HG03460 (cell line): Measurements from ENCODE around the gene KIF24.
A peak's percentile ranks its signal among the peaks of the same experiment; 100 is the strongest.
"Not testable (repeated sequence)": the region's sequence is repeated elsewhere in the genome, so short reads cannot be mapped to it uniquely, and the experiment has no call there.

Source experiments
- ATAC-seq: cut with Tn5 transposase; IDR thresholded peaks from one replicate; pipeline ENCODE4 v1.9.1; 2021; ENCODE audit not compliant: unreplicated experiment

The KIF24 gene, protein sequence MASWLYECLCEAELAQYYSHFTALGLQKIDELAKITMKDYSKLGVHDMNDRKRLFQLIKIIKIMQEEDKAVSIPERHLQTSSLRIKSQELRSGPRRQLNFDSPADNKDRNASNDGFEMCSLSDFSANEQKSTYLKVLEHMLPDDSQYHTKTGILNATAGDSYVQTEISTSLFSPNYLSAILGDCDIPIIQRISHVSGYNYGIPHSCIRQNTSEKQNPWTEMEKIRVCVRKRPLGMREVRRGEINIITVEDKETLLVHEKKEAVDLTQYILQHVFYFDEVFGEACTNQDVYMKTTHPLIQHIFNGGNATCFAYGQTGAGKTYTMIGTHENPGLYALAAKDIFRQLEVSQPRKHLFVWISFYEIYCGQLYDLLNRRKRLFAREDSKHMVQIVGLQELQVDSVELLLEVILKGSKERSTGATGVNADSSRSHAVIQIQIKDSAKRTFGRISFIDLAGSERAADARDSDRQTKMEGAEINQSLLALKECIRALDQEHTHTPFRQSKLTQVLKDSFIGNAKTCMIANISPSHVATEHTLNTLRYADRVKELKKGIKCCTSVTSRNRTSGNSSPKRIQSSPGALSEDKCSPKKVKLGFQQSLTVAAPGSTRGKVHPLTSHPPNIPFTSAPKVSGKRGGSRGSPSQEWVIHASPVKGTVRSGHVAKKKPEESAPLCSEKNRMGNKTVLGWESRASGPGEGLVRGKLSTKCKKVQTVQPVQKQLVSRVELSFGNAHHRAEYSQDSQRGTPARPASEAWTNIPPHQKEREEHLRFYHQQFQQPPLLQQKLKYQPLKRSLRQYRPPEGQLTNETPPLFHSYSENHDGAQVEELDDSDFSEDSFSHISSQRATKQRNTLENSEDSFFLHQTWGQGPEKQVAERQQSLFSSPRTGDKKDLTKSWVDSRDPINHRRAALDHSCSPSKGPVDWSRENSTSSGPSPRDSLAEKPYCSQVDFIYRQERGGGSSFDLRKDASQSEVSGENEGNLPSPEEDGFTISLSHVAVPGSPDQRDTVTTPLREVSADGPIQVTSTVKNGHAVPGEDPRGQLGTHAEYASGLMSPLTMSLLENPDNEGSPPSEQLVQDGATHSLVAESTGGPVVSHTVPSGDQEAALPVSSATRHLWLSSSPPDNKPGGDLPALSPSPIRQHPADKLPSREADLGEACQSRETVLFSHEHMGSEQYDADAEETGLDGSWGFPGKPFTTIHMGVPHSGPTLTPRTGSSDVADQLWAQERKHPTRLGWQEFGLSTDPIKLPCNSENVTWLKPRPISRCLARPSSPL (N-terminal part only)

GRCh38 chr9:34328987-34329832, at the start of gene KIF24, which contains the start of gene NUDT2:
Gene KIF24, minus strand, starts transcription at chr9:34329268. Its CDS starts 17,922 bp downstream, at chr9:34311346.
Gene NUDT2, plus strand, starts transcription at chr9:34329569. Its CDS starts 9,471 bp downstream, at chr9:34339040.
- peak; percentile 97 for ATAC-seq

GRCh38 chr9:34378376-34379060, 49.5 kb upstream of the KIF24 start:
- ATAC-seq: no peak

- no peak for ATAC-seq
Measured at GRCh38 chr9:34377404-34377746, 48.3 kb upstream of the KIF24 start.

GRCh38 chr9:34376596-34377403, 47.7 kb upstream of the KIF24 start, which contains the start of gene MYORG:
Gene MYORG, minus strand, starts transcription at chr9:34376898. Its CDS starts 3,955 bp downstream, at chr9:34372943.
- ATAC-seq: peak; percentile 76

- ATAC-seq: peak; percentile 24
Measured at GRCh38 chr9:34375901-34376595, 47.0 kb upstream of the KIF24 start.

GRCh38 chr9:34374905-34375552, 46.0 kb upstream of the KIF24 start:
- ATAC-seq: no peak

DNA sequence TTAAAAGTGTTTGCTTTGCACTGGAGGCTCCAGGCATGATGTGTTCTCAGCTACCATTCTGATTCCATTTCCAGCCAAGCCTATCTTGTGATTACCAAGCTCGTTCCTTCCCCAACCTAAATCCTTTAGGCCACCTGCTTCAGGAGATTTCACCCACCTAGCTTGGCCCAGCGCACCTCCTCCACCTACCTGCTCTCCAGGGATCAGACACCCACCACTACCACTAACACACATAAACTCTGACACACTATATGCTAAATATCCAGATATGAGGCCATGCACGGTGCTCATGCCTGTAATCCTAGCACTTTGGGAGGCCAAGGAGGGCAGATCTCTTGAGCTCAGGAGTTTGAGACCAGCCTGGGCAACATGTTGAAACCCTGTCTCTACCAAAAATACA, 45.3 kb upstream of the KIF24 start:
- no peak for ATAC-seq

- ATAC-seq: no peak
Measured at GRCh38 chr9:34373749-34374148, 44.7 kb upstream of the KIF24 start.

GRCh38 chr9:34372467-34373011, 43.5 kb upstream of the KIF24 start:
- no peak for ATAC-seq

DNA sequence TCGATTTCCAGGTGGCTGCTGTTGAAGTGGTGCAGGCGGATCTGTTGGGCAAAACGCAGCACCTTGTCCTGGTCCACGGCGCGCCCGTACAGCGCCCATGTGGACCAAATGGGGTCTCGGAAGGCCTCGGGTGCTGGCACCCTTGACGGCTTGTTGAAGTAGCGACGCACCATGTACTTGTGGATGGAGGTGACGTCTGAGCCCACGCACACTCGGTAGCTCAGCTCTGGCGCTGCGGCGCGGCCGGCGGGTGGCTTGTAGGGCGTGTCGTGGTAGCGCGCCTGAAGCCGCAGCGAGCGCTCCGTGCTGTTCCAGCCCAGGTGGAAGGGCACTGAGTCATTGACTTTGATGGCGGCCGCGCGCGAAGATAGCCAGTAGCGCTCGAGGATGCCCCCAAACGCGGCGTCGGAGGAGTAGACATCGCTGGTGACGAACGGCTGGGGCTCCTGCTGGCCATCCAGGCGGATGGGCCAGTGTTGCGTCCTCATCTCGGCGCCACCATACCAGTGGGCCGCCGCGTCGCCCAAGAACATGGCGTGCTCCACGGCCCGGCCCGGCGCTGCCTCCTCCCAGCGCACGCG, 42.9 kb upstream of the KIF24 start:
- no peak for ATAC-seq

DNA sequence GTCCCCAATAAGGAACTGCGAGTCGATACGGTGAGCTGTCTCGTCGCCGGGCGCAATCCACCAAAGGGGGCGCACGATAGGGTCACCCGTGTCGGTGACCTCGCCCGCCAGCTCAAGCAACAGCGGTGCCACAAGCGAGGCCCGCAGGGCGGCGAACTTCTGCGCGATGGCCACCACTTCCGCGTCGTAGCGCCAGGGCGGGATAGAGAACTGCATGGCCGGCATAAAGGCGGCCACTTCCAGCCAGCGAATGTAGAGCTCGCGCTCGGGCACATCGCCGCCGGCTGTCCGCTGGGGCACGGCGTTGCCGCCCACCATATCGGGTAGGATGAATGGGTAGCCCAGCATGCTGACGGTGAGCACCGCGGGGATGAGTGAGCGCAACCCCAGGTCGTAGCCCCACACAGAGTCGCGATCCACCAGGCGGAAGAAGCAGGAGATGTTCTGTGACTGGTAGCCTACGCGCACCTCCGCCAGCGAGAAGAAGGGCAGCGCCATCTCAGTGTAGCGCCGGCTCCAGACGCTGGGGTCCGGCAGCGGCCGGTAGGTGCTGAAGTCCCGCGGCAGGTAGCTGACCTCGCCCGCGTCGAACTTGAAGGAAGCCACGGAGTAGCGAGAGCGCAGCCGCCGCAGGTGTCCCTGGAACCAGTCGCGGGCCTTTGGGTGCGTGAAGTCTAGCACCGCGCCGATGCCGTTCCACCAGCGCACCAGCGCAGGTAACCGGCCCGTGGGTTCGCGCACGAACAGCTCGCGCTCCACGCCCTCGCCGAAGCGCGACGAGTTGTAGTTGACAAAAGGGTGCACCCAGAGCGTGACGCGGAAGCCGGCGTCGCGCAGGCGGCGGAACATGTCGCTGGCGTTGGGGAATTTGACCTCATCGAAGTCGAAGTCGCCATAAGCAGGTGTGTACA, 42.2 kb upstream of the KIF24 start:
- no peak for ATAC-seq

DNA sequence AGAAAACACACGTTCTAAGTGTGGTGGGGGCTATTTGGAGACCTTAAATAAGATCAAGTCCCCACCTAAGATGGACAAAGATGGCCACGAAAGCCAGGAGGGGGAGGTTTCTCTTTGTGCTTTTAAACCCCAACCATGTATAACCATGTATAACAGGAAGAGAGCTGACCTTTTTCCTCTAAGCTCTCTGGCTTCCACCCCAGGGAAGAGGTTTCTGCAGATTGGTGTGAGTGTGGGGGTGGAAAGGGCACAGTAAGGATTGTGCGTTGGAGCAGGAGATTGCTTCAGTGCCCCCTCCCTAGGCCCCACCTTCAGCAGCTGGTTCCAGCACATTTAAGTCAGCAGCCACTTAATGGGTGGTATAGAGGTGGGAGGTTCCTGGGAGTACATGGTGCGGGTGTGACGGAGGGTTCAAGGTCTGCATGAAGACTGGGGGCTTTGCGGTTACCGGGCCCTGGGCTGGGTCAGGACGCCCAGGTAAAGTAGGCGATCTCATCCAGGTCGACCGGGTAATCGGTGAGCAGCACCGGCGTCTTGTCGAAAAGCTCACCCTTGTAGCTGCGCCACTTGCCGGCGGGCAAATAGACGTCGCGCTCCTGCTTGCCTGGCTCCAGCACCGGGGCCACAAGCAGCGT, 41.4 kb upstream of the KIF24 start:
- no peak for ATAC-seq

GRCh38 chr9:34369636-34370035, 40.6 kb upstream of the KIF24 start:
- ATAC-seq: no peak

- not testable (repeated sequence) for ATAC-seq
Measured at GRCh38 chr9:34368796-34369195, 39.7 kb upstream of the KIF24 start.

DNA sequence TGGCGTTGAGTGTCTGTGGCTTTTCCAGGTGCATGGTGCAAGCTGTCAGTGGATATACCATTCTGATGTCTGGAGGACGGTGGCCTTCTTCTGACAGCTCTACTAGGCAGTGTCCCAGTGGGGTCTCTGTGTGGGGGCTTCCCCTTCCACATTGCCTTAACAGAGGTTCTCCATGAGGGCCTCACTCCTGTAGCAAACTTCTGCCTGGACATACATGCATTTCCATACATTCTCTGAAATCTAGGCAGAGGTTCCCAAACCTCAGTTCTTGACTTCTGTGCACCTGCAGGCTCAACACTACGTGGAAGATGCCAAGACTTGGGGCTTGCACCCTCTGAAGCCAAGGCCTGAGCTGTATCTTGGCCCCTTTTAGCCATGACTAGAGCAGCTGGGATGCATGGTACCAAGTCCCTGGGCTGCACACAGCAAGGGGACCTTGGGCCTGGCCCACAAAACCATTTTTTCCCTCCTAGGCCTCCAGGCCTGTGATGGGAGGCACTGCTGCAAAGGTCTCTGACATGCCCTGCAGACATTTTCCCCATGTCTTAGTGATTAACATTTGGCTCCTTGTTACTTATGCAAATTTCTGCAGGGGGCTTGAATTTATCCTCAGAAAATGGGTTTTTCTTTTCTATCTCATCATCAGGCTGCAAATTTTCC, 38.8 kb upstream of the KIF24 start:
- not testable (repeated sequence) for ATAC-seq
